ENCODE measurements around the gene APAF1.

DNA sequence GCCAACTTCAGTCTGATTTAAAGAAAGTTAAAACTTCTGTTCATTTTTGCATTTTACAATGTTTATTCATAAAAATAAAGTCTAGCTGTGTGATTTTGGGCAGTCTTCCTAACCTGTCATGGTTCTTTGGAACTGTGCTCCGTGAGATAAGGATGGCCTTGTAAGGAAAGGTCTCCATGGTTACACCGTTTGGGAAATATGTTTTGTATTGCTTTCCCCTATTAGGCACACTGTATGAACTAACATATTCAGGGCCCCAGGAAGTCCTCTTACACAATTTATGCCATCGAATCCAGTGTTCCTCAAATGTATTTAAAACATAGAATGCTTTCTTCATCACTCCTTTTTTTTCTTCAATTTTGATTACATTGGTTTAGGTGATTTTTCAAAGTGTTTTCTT lies 54.5 kb downstream of the APAF1 start:
- TF ChIP-seq, protein P1, sequence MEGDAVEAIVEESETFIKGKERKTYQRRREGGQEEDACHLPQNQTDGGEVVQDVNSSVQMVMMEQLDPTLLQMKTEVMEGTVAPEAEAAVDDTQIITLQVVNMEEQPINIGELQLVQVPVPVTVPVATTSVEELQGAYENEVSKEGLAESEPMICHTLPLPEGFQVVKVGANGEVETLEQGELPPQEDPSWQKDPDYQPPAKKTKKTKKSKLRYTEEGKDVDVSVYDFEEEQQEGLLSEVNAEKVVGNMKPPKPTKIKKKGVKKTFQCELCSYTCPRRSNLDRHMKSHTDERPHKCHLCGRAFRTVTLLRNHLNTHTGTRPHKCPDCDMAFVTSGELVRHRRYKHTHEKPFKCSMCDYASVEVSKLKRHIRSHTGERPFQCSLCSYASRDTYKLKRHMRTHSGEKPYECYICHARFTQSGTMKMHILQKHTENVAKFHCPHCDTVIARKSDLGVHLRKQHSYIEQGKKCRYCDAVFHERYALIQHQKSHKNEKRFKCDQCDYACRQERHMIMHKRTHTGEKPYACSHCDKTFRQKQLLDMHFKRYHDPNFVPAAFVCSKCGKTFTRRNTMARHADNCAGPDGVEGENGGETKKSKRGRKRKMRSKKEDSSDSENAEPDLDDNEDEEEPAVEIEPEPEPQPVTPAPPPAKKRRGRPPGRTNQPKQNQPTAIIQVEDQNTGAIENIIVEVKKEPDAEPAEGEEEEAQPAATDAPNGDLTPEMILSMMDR (IDR thresholded peaks at IDR 0.05): no peak
- TF ChIP-seq POLR2A (IDR thresholded peaks at IDR 0.05): no peak
